MM.1S (cell line): ENCODE data around the gene UCHL5.

Experiments used
- DNase-seq: peaks from one replicate; pipeline ENCODE4 v3.0.0-alpha.2; 2015
- H2AFZ ChIP-seq: fragments of 300-600 bp; sonication (generic); 2 replicates; pipeline ENCODE4 v1.6.0; 2016; ENCODE audit warnings: antibody characterized with exemption, low read length
- H3F3A ChIP-seq: fragments of 300-600 bp; sonication (generic); 2 replicates; pipeline ENCODE4 v1.6.1; 2016; ENCODE audit warnings: mild to moderate bottlenecking, antibody characterized with exemption, low read length, moderate library complexity, mixed read lengths; ENCODE audit not compliant: insufficient read depth
- H3K27ac ChIP-seq: fragments of 300-600 bp; sonication (generic); 2 replicates; pipeline ENCODE4 v1.5.1; 2016; ENCODE audit warnings: mild to moderate bottlenecking, low read length
- H3K27me3 ChIP-seq: fragments of 300-600 bp; sonication (generic); replicated peaks from 2 replicates; pipeline ENCODE4 v1.6.0; 2016; ENCODE audit warnings: low read length; ENCODE audit not compliant: insufficient read depth
- H3K36me3 ChIP-seq: fragments of 300-600 bp; sonication (generic); replicated peaks from 2 replicates; pipeline ENCODE4 v1.6.1; 2016; ENCODE audit warnings: mild to moderate bottlenecking, low read length, mixed read lengths; ENCODE audit not compliant: insufficient read depth
- H3K4me1 ChIP-seq: fragments of 300-600 bp; sonication (generic); 2 replicates; pipeline ENCODE4 v1.6.1; 2016; ENCODE audit warnings: low read length, mixed read lengths
- H3K4me2 ChIP-seq: fragments of 300-600 bp; sonication (generic); 2 replicates; pipeline ENCODE4 v1.6.0; 2016; ENCODE audit warnings: low read depth, low read length
- H3K4me3 ChIP-seq: fragments of 300-600 bp; sonication (generic); 2 replicates; pipeline ENCODE4 v1.5.1; 2016; ENCODE audit warnings: low read length, mixed read lengths
- H3K79me2 ChIP-seq: fragments of 300-600 bp; sonication (generic); 2 replicates; pipeline ENCODE4 v1.6.1; 2016; ENCODE audit warnings: mixed run types, low read length, mixed read lengths
- H3K9ac ChIP-seq: fragments of 300-600 bp; sonication (generic); 2 replicates; pipeline ENCODE4 v1.6.1; 2016; ENCODE audit warnings: low read length, mixed read lengths
- H3K9me2 ChIP-seq: fragments of 300-600 bp; sonication (generic); replicated peaks from 2 replicates; pipeline ENCODE4 v1.6.1; 2016; ENCODE audit warnings: mild to moderate bottlenecking, low read length, mixed read lengths; ENCODE audit not compliant: insufficient read depth
- H3K9me3 ChIP-seq: fragments of 300-600 bp; sonication (generic); replicated peaks from 2 replicates; pipeline ENCODE4 v1.6.1; 2016; ENCODE audit warnings: mild to moderate bottlenecking, low read length, mixed read lengths; ENCODE audit not compliant: insufficient read depth
- H4K20me1 ChIP-seq: fragments of 300-600 bp; sonication (generic); 2 replicates; pipeline ENCODE4 v1.6.1; 2016; ENCODE audit warnings: mild to moderate bottlenecking, low read length, moderate library complexity, mixed read lengths; ENCODE audit not compliant: insufficient read depth
- CTCF ChIP-seq: fragments of 300-600 bp; sonication (generic); IDR thresholded peaks from 2 replicates; pipeline ENCODE4 v1.5.1; 2016; ENCODE audit warnings: antibody characterized with exemption, low read length, mixed read lengths
- EZH2 ChIP-seq: fragments of 300-600 bp; sonication (generic); optimal IDR thresholded peaks from 2 replicates; pipeline ENCODE3; 2017; ENCODE audit warnings: low read depth, mild to moderate bottlenecking, antibody characterized with exemption, low read length, mixed read lengths
- EZH2phosphoT487 ChIP-seq: fragments of 300-600 bp; sonication (generic); IDR thresholded peaks from 2 replicates; pipeline ENCODE4 v1.6.1; 2018; ENCODE audit warnings: antibody characterized with exemption, low read length

Gene UCHL5

GRCh38 chr1:193059282-193060114, at the start of gene UCHL5, which contains the start of gene RO60:
TSS of gene UCHL5 (minus strand) at chr1:193059360. CDS start at chr1:193059260, 100 bp downstream.
TSS of gene RO60 (plus strand) at chr1:193059612. CDS start at chr1:193069055, 9,443 bp downstream.
- Histone ChIP-seq H3K9me2 (no peaks in the 10 kb centered on the region), H3K9me3 (no peaks in the 10 kb centered on the region), H3K36me3 (no peaks in the 10 kb centered on the region), H3K4me3 (peak within 1 kb of the TSS; percentile 89), H3F3A (peaks cover 18% of the 10 kb centered on the region), H3K79me2 (peaks cover 95% of the 10 kb centered on the region), H3K4me1 (peaks cover 20% of the 10 kb centered on the region; the same call in 1 of the 2 replicates), H3K9ac (peak within 1 kb of the TSS; percentile 94), H2AFZ (peak within 1 kb of the TSS; percentile 86), H4K20me1 (no peaks in the 10 kb centered on the region), H3K27ac (peak within 1 kb of the TSS; percentile 87), H3K27me3 (no peaks in the 10 kb centered on the region), H3K4me2 (peak within 1 kb of the TSS; percentile 65)
- DNase-seq: peak; percentile 100
- no peak for TF ChIP-seq EZH2
- TF ChIP-seq CTCF: no peak
- no peak for TF ChIP-seq EZH2phosphoT487

- no peaks in the 10 kb centered on the region for H3K27me3 ChIP-seq
- H3K9me2 ChIP-seq: no peaks in the 10 kb centered on the region
- H2AFZ ChIP-seq: no peak overlapping the region
- H3K4me2 ChIP-seq: no peak overlapping the region
- H3K36me3 ChIP-seq: no peaks in the 10 kb centered on the region
- peaks cover 23% of the 10 kb centered on the region for H3F3A ChIP-seq
- H4K20me1 ChIP-seq: no peaks in the 10 kb centered on the region
- H3K9me3 ChIP-seq: no peaks in the 10 kb centered on the region
- no peak overlapping the region for H3K27ac ChIP-seq
- H3K79me2 ChIP-seq: peaks cover 14% of the 10 kb centered on the region
- no peak overlapping the region for H3K4me3 ChIP-seq
- peaks cover 28% of the 10 kb centered on the region for H3K4me1 ChIP-seq
- no peak for TF ChIP-seq CTCF
- TF ChIP-seq EZH2phosphoT487: no peak
- no peak for TF ChIP-seq EZH2
- DNase-seq: no peak
- H3K9ac ChIP-seq: no peak overlapping the region
These were observed 49.3 kb upstream of the UCHL5 start for GRCh38 chr1:193108471-193108870.

GRCh38 chr1:193105821-193106177, 46.6 kb upstream of the UCHL5 start:
- peaks cover 16% of the 10 kb centered on the region; the same call in 1 of the 2 replicates for H3F3A ChIP-seq
- no peaks in the 10 kb centered on the region for H3K36me3 ChIP-seq
- H3K9me3 ChIP-seq: no peaks in the 10 kb centered on the region
- H3K9ac ChIP-seq: peak overlapping the region; percentile 69
- peak overlapping the region; percentile 83 for H3K4me3 ChIP-seq
- DNase-seq: no peak
- H3K4me2 ChIP-seq: peak overlapping the region; percentile 96
- peaks cover 34% of the 10 kb centered on the region for H3K79me2 ChIP-seq
- TF ChIP-seq EZH2phosphoT487 (no peak), EZH2 (no peak), CTCF (no peak)
- H4K20me1 ChIP-seq: no peaks in the 10 kb centered on the region
- no peaks in the 10 kb centered on the region for H3K9me2 ChIP-seq
- peak overlapping the region; percentile 96 for H2AFZ ChIP-seq
- no peaks in the 10 kb centered on the region for H3K27me3 ChIP-seq
- peak overlapping the region; percentile 58; the same call in 1 of the 2 replicates for H3K27ac ChIP-seq
- peaks cover 15% of the 10 kb centered on the region for H3K4me1 ChIP-seq
